HUDEP-2 (cell line): ENCODE measurements around the gene GSTO2.

Source experiments
- DNase-seq, 76 experiments: peaks; one replicate each; lab custom pipeline; 2025; ENCODE audit not compliant: unreplicated experiment in 76 of 76; lab: John Stamatoyannopoulos, UW

The GSTO2 gene

DNA sequence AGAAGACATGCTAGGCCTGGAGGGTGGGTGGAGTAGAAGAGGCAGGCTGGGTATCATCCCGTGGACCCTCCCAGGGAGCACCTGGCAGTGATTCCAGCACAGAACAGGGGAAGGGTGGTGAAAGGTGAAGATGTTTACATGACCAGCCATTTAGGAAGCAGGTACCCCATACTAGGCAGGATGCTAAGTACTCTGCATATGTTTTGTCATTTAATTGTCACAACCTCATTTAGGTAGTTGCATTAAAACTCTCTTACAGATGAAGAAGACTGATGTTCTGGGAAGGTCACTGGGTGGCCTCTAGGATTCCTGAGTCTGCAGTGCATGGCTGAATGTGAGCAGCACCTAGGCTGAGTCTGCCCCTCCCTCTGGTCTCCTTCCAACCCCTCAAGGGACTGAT lies 54.1 kb downstream of the GSTO2 start:
- no peak for DNase-seq

GRCh38 chr10:104323760-104324201 lies 54.8 kb downstream of the GSTO2 start:
- no peak for DNase-seq

GRCh38 chr10:104324221-104324686 lies 55.3 kb downstream of the GSTO2 start:
- no peak for DNase-seq

- no peak for DNase-seq
Measured at GRCh38 chr10:104324931-104325330, 55.9 kb downstream of the GSTO2 start.

- DNase-seq: no peak
Measured at GRCh38 chr10:104325436-104326435, 56.8 kb downstream of the GSTO2 start.

GRCh38 chr10:104326991-104327610 lies 58.1 kb downstream of the GSTO2 start:
- DNase-seq: no peak

DNA sequence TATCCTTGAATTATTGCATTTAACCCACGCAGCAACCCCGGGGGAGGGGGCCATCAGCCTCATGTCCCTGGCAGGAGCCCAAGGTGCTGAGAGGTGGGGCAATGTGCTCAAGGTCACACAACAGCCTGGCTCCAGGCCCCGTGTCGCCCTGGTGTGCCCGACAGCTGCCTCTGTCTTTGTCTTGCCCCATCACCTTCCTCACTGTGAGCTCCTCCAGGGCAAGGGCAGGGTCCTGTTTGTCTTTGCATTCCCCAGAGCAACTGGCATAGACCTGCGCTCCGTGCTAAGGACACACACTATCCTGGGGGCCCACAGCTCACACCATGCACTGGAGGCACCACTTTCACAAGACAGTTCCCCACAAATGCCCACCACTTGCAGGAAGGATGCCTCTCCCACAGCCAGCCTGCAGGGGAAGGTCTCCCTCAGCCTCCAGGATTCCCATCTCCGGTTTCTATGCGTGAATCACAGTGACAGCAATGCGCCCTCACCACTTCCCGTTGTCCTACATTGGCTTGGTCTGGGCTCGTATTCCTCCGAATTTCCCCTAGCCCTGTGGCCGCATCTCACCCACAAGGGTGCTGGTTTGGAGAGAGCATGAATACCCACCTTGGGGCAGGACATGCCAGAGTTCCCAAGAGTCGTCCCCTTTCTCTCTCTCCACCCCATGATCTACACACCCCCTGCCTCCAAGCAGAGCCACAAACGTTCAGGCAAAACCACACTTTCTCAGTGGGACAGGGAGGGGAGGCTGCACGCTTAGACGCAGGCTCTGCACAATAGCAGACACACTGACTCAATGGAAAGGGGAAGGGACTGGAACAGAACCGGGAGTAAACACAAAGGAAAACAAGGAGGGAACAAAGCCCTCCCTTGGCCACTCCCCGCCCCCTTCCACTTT lies 59.0 kb downstream of the GSTO2 start:
- peak in 16 of 76 experiments; percentile 8 to 42 (median 16) for DNase-seq

DNA sequence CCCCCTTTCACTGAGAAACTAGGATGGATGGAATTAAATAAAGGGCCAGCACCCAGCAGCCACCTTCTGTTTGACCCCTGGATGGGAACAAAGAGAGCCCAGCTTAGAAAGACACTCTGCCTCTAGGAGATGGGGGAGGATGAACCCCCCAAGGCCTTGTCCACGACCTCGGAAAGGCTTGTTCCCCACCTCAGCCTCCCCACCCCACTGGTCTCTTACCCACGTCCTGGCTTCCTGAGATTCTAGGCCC lies 59.6 kb downstream of the GSTO2 start:
- no peak for DNase-seq

DNA sequence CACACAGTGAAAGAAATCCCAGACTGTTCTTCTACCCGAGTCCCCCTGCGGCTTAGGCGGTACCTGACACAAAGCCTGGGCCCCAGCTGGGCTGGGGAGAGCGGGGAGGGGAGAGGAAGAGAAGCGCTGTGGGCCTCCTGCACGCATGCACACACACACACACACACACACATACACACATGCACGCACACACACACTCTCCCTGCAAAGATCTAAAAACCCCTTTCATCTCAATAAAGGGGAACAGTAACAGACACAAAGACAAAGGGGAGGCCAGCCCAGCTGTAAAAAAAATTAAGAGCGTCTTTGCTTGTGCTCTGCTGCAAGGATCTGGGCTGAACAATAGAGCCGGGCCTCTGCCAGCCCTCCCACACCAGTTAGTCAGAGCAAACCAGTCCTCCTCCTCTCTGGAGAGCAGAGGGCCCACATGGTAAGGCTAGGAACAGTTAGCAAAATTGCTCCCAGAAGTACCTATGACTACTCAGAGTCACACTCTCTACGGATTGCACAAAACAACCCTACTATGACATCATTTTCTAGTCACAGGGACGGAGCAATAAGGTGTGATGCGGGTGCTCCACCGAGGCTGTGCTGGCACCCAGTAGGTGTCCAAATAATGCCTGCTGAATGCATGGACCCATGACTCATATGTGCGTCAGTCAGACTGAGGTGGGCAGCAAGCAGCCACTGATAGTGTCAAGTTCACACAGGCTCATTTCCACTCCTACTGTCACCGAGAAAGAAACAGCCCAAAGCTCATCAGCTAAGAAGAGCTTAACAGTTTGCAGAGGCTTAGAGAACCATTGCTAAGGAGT lies 60.1 kb downstream of the GSTO2 start:
- peak in 53 of 76 experiments; percentile 16 to 78 (median 43) for DNase-seq

- no peak for DNase-seq
Measured at GRCh38 chr10:104329735-104330134, 60.8 kb downstream of the GSTO2 start.

GRCh38 chr10:104330168-104331110 lies 61.5 kb downstream of the GSTO2 start:
- no peak for DNase-seq

GRCh38 chr10:104331208-104331838 lies 62.3 kb downstream of the GSTO2 start:
- no peak for DNase-seq

GRCh38 chr10:104332243-104333031 lies 63.5 kb downstream of the GSTO2 start:
- DNase-seq: peak in 11 of 76 experiments; percentile 7 to 40 (median 19)

DNA sequence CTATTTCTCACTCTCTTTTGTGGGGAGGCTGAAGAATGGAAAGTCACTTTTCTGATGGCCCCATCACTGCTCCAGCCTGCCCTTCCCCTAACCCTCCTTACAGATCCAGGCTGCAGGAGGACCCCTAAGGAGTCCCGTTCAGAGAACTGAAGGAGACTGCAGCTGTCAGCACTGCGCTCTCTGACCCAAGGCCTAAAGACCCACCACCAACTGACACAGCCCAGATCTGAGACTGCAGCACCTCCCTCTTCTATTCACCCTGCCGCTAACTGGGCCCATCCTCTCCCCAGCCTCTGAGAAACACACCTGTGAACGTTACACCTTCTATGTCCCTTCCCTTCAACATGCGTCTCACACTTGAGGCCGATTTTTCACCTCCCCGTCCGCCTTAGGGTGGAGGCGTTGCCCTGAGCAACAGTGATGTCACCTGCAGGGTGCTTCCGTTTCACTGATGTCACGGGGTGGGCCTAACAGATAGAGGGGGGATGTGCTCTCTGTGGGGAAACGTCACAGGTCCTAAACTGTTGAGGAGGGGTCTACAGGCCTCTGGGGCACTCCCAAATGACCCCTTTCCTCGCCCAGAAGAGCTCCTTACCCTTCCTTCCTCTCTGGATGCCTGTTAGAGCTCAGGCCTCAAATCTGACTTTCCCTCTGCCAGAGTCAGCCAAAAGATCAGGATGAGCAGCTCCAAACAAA lies 64.2 kb downstream of the GSTO2 start:
- no peak for DNase-seq

GRCh38 chr10:104333728-104334373 lies 64.9 kb downstream of the GSTO2 start:
- no peak for DNase-seq

GRCh38 chr10:104334561-104334960 lies 65.6 kb downstream of the GSTO2 start:
- no peak for DNase-seq
